HepG2 (cell line): ENCODE results near the gene ITPR1.

ENCODE experiments used
- ATF7-NPFF ChIP-seq: sonication (generic); formaldehyde crosslinking; IDR thresholded peaks from 2 replicates; pipeline ENCODE4 v1.8.1; 2023; ENCODE audit warnings: mild to moderate bottlenecking, low read depth, missing genetic modification reagents, moderate library complexity
- BRCA1 ChIP-seq: sonication (generic); formaldehyde crosslinking; IDR thresholded peaks from 2 replicates; pipeline ENCODE4 v1.4.0; 2020; ENCODE audit warnings: missing genetic modification reagents
- CBX1 ChIP-seq: IDR thresholded peaks from one replicate; pipeline ENCODE4 v1.6.1; 2016; ENCODE audit warnings: antibody characterized with exemption, low read depth
- CTCF ChIP-seq: sonication (generic); formaldehyde crosslinking; IDR thresholded peaks from 2 replicates; pipeline ENCODE4 v1.5.0; 2020; ENCODE audit warnings: mild to moderate bottlenecking, missing genetic modification reagents, moderate library complexity
- EZH2 ChIP-seq: conservative IDR thresholded peaks from 2 replicates; pipeline ENCODE4 v1.6.1; 2012; ENCODE audit warnings: mild to moderate bottlenecking, low read depth, low read length, moderate library complexity
- KDM5A ChIP-seq: fragments of 200-600 bp; sonication (generic); IDR thresholded peaks from 2 replicates; pipeline ENCODE4 v1.7.0; 2018; ENCODE audit warnings: antibody characterized with exemption, mild to moderate bottlenecking, low read length, borderline replicate concordance
- KMT2B ChIP-seq: IDR thresholded peaks from 2 replicates; pipeline ENCODE4 v1.6.1; 2016; ENCODE audit warnings: missing genetic modification reagents, missing compliant biosample characterization
- NR3C1 ChIP-seq: sonication (generic); formaldehyde crosslinking; IDR thresholded peaks from 2 replicates; pipeline ENCODE4 v1.4.0; 2020; ENCODE audit warnings: missing genetic modification reagents
- POLR2A ChIP-seq, 2 experiments: IDR thresholded peaks; 2 replicates each; pipeline ENCODE4 v1.6.1; 2011; ENCODE audit warnings: low read depth in 2 of 2, low read length in 2 of 2, mild to moderate bottlenecking in 1 of 2, moderate library complexity in 1 of 2; ENCODE audit not compliant: insufficient read depth in 1 of 2
- ZNF768 ChIP-seq: sonication (generic); formaldehyde crosslinking; IDR thresholded peaks from 2 replicates; pipeline ENCODE4 v1.4.0; 2020; ENCODE audit warnings: missing genetic modification reagents
- TF ChIP-seq, protein P1 (sequence below): sonication (generic); formaldehyde crosslinking; IDR thresholded peaks from 2 replicates; pipeline ENCODE4 v1.4.0; 2020; ENCODE audit warnings: low read depth, mild to moderate bottlenecking, missing genetic modification reagents
- TF ChIP-seq, protein P2 (sequence below): sonication (generic); formaldehyde crosslinking; IDR thresholded peaks from 2 replicates; pipeline ENCODE4 v1.8.0; 2022; ENCODE audit warnings: mild to moderate bottlenecking, missing genetic modification reagents
- TF ChIP-seq, protein P3 (sequence below): sonication (generic); formaldehyde crosslinking; conservative IDR thresholded peaks from 2 replicates; pipeline ENCODE4 v1.4.0; 2020; ENCODE audit warnings: missing genetic modification reagents
- TF ChIP-seq, protein P4 (sequence below): sonication (generic); formaldehyde crosslinking; IDR thresholded peaks from 2 replicates; pipeline ENCODE4 v1.4.0; 2020; ENCODE audit warnings: missing genetic modification reagents

- TF ChIP-seq, protein P1, sequence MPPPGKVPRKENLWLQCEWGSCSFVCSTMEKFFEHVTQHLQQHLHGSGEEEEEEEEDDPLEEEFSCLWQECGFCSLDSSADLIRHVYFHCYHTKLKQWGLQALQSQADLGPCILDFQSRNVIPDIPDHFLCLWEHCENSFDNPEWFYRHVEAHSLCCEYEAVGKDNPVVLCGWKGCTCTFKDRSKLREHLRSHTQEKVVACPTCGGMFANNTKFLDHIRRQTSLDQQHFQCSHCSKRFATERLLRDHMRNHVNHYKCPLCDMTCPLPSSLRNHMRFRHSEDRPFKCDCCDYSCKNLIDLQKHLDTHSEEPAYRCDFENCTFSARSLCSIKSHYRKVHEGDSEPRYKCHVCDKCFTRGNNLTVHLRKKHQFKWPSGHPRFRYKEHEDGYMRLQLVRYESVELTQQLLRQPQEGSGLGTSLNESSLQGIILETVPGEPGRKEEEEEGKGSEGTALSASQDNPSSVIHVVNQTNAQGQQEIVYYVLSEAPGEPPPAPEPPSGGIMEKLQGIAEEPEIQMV (CRISPR knock-in tag): no peak
- TF ChIP-seq ZNF768 (no peak), NR3C1 (CRISPR knock-in tag) (no peak), POLR2A (IDR thresholded peaks at IDR 0.05; ENCODE audit: insufficient read depth in 1 of 2, low read depth in 2 of 2, low read length in 2 of 2) (no peak), KDM5A (no peak), CTCF (CRISPR knock-in tag) (no peak), EZH2 (no peak), BRCA1 (CRISPR knock-in tag) (no peak), KMT2B (CRISPR knock-in tag) (no peak), ATF7-NPFF (CRISPR knock-in tag) (no peak), CBX1 (no peak)
- TF ChIP-seq, protein P2, sequence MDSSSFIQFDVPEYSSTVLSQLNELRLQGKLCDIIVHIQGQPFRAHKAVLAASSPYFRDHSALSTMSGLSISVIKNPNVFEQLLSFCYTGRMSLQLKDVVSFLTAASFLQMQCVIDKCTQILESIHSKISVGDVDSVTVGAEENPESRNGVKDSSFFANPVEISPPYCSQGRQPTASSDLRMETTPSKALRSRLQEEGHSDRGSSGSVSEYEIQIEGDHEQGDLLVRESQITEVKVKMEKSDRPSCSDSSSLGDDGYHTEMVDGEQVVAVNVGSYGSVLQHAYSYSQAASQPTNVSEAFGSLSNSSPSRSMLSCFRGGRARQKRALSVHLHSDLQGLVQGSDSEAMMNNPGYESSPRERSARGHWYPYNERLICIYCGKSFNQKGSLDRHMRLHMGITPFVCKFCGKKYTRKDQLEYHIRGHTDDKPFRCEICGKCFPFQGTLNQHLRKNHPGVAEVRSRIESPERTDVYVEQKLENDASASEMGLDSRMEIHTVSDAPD (CRISPR knock-in tag): no peak
- TF ChIP-seq, protein P3, sequence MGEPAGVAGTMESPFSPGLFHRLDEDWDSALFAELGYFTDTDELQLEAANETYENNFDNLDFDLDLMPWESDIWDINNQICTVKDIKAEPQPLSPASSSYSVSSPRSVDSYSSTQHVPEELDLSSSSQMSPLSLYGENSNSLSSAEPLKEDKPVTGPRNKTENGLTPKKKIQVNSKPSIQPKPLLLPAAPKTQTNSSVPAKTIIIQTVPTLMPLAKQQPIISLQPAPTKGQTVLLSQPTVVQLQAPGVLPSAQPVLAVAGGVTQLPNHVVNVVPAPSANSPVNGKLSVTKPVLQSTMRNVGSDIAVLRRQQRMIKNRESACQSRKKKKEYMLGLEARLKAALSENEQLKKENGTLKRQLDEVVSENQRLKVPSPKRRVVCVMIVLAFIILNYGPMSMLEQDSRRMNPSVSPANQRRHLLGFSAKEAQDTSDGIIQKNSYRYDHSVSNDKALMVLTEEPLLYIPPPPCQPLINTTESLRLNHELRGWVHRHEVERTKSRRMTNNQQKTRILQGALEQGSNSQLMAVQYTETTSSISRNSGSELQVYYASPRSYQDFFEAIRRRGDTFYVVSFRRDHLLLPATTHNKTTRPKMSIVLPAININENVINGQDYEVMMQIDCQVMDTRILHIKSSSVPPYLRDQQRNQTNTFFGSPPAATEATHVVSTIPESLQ (CRISPR knock-in tag): no peak
- TF ChIP-seq, protein P4, sequence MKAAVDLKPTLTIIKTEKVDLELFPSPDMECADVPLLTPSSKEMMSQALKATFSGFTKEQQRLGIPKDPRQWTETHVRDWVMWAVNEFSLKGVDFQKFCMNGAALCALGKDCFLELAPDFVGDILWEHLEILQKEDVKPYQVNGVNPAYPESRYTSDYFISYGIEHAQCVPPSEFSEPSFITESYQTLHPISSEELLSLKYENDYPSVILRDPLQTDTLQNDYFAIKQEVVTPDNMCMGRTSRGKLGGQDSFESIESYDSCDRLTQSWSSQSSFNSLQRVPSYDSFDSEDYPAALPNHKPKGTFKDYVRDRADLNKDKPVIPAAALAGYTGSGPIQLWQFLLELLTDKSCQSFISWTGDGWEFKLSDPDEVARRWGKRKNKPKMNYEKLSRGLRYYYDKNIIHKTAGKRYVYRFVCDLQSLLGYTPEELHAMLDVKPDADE (CRISPR knock-in tag): no peak
Measured at GRCh38 chr3:4729061-4729973, 236.2 kb downstream of the ITPR1 start.
